Thoracic aorta (tissue), 2 donors: ENCODE data around the gene GABRG3. TPM values are rescaled to one million over a fixed set of nuclear protein-coding genes. Genes with fewer than 3 reads are reported as not detected.

ENCODE experiments used
- ATAC-seq: fragments of 150-250 bp; one replicate; pipeline ENCODE4 v1.8.0; 2017; ENCODE audit warnings: low read depth; ENCODE audit not compliant: insufficient number of reproducible peaks, low FRiP score
- DNase-seq: peaks from one replicate; pipeline ENCODE4 v3.0.0-alpha.2; 2020; ENCODE audit warnings: low spot score
- H3K27ac ChIP-seq, 2 donors: fragments of 200-600 bp; sonication (generic); 1 replicate in 1 of 2; 2 replicates in 1 of 2; pipeline ENCODE4 v1.5.1; 2016; ENCODE audit warnings: mild to moderate bottlenecking in 2 of 2, moderate library complexity in 2 of 2
- H3K27me3 ChIP-seq: fragments of 200-600 bp; sonication (generic); replicated peaks from 2 replicates; pipeline ENCODE4 v1.6.0; 2016; ENCODE audit warnings: mild to moderate bottlenecking; ENCODE audit not compliant: insufficient read depth
- H3K36me3 ChIP-seq: fragments of 200-600 bp; sonication (generic); one replicate; pipeline ENCODE4 v1.5.1; 2016
- H3K4me1 ChIP-seq, 2 donors: fragments of 200-600 bp; sonication (generic); 1 replicate in 1 of 2; 2 replicates in 1 of 2; pipeline versions ENCODE4 v1.5.1 to v1.6.0; 2016; ENCODE audit warnings: low read depth in 2 of 2, mild to moderate bottlenecking in 1 of 2; ENCODE audit not compliant: control insufficient read depth in 1 of 2
- H3K4me3 ChIP-seq: fragments of 200-600 bp; sonication (generic); 2 replicates; pipeline ENCODE4 v1.5.1; 2016; ENCODE audit warnings: mild to moderate bottlenecking
- H3K9me3 ChIP-seq: fragments of 200-600 bp; sonication (generic); 2 replicates; pipeline ENCODE4 v1.5.1; 2016
- CTCF ChIP-seq: fragments of 200-600 bp; sonication (generic); IDR thresholded peaks from one replicate; pipeline ENCODE4 v1.5.1; 2019; ENCODE audit warnings: antibody characterized with exemption
- total RNA-seq, 2 donors: library from RNA; depleted of rRNA; stranded (reverse); fragments of >200 nt; gene quantifications; one replicate each; pipeline versions ENCODE4 v1.1.0 to v1.2.3, GENCODE V29; 2016

The GABRG3 gene
- total RNA-seq, 2 donors from 2014 or later = not detected

- Histone ChIP-seq H3K4me3 (no peak overlapping the region), H3K36me3 (no peaks in the 10 kb centered on the region), H3K9me3 (no peaks in the 10 kb centered on the region), H3K4me1 (no peaks in the 10 kb centered on the region), H3K27me3 (no peaks in the 10 kb centered on the region), H3K27ac (no peak overlapping the region)
- DNase-seq (no peak), ATAC-seq (no peak)
- no peak for TF ChIP-seq CTCF
Measured at GRCh38 chr15:27438403-27439375, 467.7 kb downstream of the GABRG3 start.

- H3K27ac ChIP-seq = no peak overlapping the region
- no peak for ATAC-seq
- no peaks in the 10 kb centered on the region for H3K36me3 ChIP-seq
- DNase-seq = no peak
- H3K4me1 ChIP-seq = no peaks in the 10 kb centered on the region
- H3K27me3 ChIP-seq = no peaks in the 10 kb centered on the region
- no peak overlapping the region for H3K4me3 ChIP-seq
- H3K9me3 ChIP-seq = no peaks in the 10 kb centered on the region
- no peak for TF ChIP-seq CTCF
Measured at GRCh38 chr15:27441120-27441519, 470.1 kb downstream of the GABRG3 start.

GRCh38 chr15:27448234-27448633 lies 477.3 kb downstream of the GABRG3 start:
- no peaks in the 10 kb centered on the region for H3K27me3 ChIP-seq
- no peak overlapping the region for H3K4me3 ChIP-seq
- H3K36me3 ChIP-seq = no peaks in the 10 kb centered on the region
- no peaks in the 10 kb centered on the region for H3K9me3 ChIP-seq
- ATAC-seq = no peak
- no peak for DNase-seq
- H3K27ac ChIP-seq = no peak overlapping the region
- H3K4me1 ChIP-seq = no peaks in the 10 kb centered on the region
- TF ChIP-seq CTCF = no peak

DNA sequence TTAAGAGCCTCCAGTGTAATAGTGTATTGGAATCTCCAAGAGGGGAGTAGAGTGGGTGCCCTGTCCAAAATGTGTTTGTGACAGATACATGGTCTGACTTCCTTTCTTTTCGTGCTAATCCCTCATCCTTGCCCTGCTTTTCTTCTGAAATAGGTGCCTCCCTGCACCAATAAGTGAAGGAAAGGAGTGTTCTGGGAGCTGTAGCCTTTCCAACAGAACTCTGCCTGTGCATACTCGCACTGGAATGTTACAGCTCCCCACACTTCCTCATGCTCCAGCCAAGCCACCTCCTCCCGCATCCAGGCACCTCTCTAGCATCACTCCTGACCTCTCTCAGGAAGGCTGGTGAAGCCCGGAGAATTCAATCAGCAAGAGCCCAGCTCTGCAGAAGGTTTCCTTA lies 478.0 kb downstream of the GABRG3 start:
- no peak overlapping the region for H3K27ac ChIP-seq
- TF ChIP-seq CTCF = no peak

DNA sequence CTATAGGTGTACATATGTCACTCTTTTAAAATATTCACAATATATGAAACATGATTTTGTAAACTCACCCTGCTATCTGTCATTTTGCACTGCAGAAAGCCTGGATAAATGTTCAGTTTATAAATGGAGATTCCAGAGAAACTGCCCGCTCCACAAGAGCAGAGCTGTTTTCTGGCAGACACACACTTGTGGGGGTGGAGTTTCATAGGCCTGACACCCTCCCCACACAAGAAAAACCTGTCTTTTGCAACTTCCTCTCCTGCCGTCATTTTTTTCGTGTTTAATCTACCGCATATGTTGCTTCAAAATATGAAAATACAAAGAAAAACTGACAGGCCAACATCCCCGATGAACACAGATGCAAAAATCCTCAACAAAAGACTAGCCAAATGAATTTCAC lies 479.0 kb downstream of the GABRG3 start:
- no peak for TF ChIP-seq CTCF
- H3K27ac ChIP-seq = no peak overlapping the region

More for the DNA sequence above, 478.0 kb downstream of the GABRG3 start:
- no peak for DNase-seq
- Histone ChIP-seq H3K4me3 (no peak overlapping the region), H3K36me3 (no peaks in the 10 kb centered on the region), H3K27me3 (no peaks in the 10 kb centered on the region), H3K9me3 (no peaks in the 10 kb centered on the region), H3K4me1 (no peaks in the 10 kb centered on the region)
- no peak for ATAC-seq

More for the DNA sequence above, 479.0 kb downstream of the GABRG3 start:
- Histone ChIP-seq H3K36me3 (no peaks in the 10 kb centered on the region), H3K27me3 (no peaks in the 10 kb centered on the region), H3K4me1 (no peaks in the 10 kb centered on the region), H3K4me3 (no peak overlapping the region), H3K9me3 (no peaks in the 10 kb centered on the region)
- no peak for ATAC-seq
- DNase-seq = no peak
